K562 (cell line): Measurements from ENCODE around the gene LINS1. TPM values are rescaled to one million over a fixed set of nuclear protein-coding genes. Genes with fewer than 3 reads are reported as not detected.

ENCODE experiments used
- NFIX ChIP-seq: fragments of 250-450 bp; sonication (Bioruptor Pico); IDR thresholded peaks from 2 replicates; pipeline ENCODE4 v1.4.0; 2020; ENCODE audit warnings: low read depth, mild to moderate bottlenecking, moderate library complexity
- SP1 ChIP-seq: sonication (generic); formaldehyde crosslinking; IDR thresholded peaks from 2 replicates; pipeline ENCODE4 v1.8.1; 2022; ENCODE audit warnings: mild to moderate bottlenecking, missing genetic modification reagents
- U2AF2 ChIP-seq: fragments of 200-400 bp; formaldehyde crosslinking; optimal IDR thresholded peaks from 2 replicates; pipeline ENCODE3; 2017; ENCODE audit warnings: low read depth, mild to moderate bottlenecking, low read length
- ZNF561 ChIP-seq: fragments of 450-650 bp; formaldehyde crosslinking; conservative IDR thresholded peaks from 2 replicates; pipeline ENCODE4 v1.4.0; 2020; ENCODE audit warnings: mild to moderate bottlenecking, moderate library complexity
- polyA plus RNA-seq, 8 experiments: library from polyadenylated mRNA; depleted of rRNA in 4 of 8; stranded (reverse) in 5 of 8; unstranded in 3 of 8; fragments of >200 nt; fragmentation: Nextera tagmentation in 2 of 8; fragmentation: Illumina TruSeq in 1 of 8; extraction: Ambion mirVana in 2 of 8; extraction: Trizol in 1 of 8; gene quantifications; 2 replicates each; pipeline versions ENCODE4 v1.2.1 to v1.2.3, GENCODE V29; 2011 to 2014; ENCODE audit warnings: inconsistent platforms in 1 of 8, missing spikeins in 1 of 8
- total RNA-seq, 7 experiments: library from RNA; depleted of rRNA in 6 of 7; stranded (reverse); fragments of >200 nt in 6 of 7; fragmentation: Illumina TruSeq in 2 of 7; extraction: Trizol in 2 of 7; gene quantifications; 2 replicates each; pipeline versions ENCODE4 v1.2.1 to v1.2.3, GENCODE V29; 2011 to 2021; ENCODE audit warnings: low replicate concordance in 1 of 7
- TF ChIP-seq, protein P1 (sequence below), 3 experiments: IDR thresholded peaks in 2 of 3; conservative IDR thresholded peaks in 1 of 3; 2 replicates each; pipeline ENCODE4 v1.5.1; 2011 to 2012; ENCODE audit warnings: low read length in 3 of 3, mild to moderate bottlenecking in 3 of 3, control low read depth in 2 of 3, improper control_type of control experiment in 1 of 3, inconsistent platforms in 1 of 3, low read depth in 1 of 3, mixed read lengths in 1 of 3, moderate library complexity in 1 of 3; ENCODE audit not compliant: insufficient read depth in 2 of 3
- TF ChIP-seq, protein P2 (sequence below): fragments of 200-800 bp; sonication (Bioruptor generic); IDR thresholded peaks from 2 replicates; pipeline ENCODE4 v1.6.1; 2017; ENCODE audit warnings: missing genetic modification characterization, missing compliant biosample characterization

LINS1 gene
- total and polyA plus RNA-seq, 9 of the 15 experiments (the other 6 are each of a cell fraction or from before 2014, with no cell fraction given), result 15.4 to 31.4 (median 24.6) TPM

GRCh38 chr15:100572362-100572983, 29.5 kb downstream of the LINS1 start (continued):
- TF ChIP-seq, protein P1, sequence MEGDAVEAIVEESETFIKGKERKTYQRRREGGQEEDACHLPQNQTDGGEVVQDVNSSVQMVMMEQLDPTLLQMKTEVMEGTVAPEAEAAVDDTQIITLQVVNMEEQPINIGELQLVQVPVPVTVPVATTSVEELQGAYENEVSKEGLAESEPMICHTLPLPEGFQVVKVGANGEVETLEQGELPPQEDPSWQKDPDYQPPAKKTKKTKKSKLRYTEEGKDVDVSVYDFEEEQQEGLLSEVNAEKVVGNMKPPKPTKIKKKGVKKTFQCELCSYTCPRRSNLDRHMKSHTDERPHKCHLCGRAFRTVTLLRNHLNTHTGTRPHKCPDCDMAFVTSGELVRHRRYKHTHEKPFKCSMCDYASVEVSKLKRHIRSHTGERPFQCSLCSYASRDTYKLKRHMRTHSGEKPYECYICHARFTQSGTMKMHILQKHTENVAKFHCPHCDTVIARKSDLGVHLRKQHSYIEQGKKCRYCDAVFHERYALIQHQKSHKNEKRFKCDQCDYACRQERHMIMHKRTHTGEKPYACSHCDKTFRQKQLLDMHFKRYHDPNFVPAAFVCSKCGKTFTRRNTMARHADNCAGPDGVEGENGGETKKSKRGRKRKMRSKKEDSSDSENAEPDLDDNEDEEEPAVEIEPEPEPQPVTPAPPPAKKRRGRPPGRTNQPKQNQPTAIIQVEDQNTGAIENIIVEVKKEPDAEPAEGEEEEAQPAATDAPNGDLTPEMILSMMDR (IDR thresholded peaks at IDR 0.05 in 2 of 3, conservative IDR thresholded peaks at IDR 0.05 in 1 of 3; ENCODE audit: insufficient read depth in 2 of 3, low read depth in 1 of 3, low read length in 3 of 3), result peak in 1 of 3 experiments; percentile 18; a peak in 1 of 6 replicates
- TF ChIP-seq U2AF2 (no peak), ZNF561 (no peak), SP1 (no peak), NFIX (CRISPR knock-in tag) (no peak)
- TF ChIP-seq, protein P2, sequence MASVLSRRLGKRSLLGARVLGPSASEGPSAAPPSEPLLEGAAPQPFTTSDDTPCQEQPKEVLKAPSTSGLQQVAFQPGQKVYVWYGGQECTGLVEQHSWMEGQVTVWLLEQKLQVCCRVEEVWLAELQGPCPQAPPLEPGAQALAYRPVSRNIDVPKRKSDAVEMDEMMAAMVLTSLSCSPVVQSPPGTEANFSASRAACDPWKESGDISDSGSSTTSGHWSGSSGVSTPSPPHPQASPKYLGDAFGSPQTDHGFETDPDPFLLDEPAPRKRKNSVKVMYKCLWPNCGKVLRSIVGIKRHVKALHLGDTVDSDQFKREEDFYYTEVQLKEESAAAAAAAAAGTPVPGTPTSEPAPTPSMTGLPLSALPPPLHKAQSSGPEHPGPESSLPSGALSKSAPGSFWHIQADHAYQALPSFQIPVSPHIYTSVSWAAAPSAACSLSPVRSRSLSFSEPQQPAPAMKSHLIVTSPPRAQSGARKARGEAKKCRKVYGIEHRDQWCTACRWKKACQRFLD (CRISPR knock-in tag), result no peak
